DND-41 (cell line): ENCODE results near the gene ANXA4.

Source experiments
- CTCF ChIP-seq: IDR thresholded peaks from 2 replicates; pipeline ENCODE4 v1.5.1; 2012; ENCODE audit warnings: borderline replicate concordance, low read length, moderate library complexity, mild to moderate bottlenecking; ENCODE audit not compliant: poor library complexity, severe bottlenecking; ENCODE audit errors: extremely low read depth
- EZH2 ChIP-seq: IDR thresholded peaks from 3 replicates; pipeline ENCODE4 v1.6.1; 2012; ENCODE audit warnings: borderline replicate concordance, low read depth, mild to moderate bottlenecking, moderate library complexity, low read length, inconsistent platforms; ENCODE audit not compliant: severe bottlenecking

- TF ChIP-seq EZH2: no peak
- TF ChIP-seq CTCF: no peak
Measured at GRCh38 chr2:69729266-69729665, 12.7 kb upstream of the ANXA4 start.
